ENCODE data around the gene FAM181A. TPM values are rescaled to one million over a fixed set of nuclear protein-coding genes. Genes with fewer than 3 reads are reported as not detected.

FAM181A gene
- total RNA-seq, 1 donor from 2014 or later: not detected

DNA sequence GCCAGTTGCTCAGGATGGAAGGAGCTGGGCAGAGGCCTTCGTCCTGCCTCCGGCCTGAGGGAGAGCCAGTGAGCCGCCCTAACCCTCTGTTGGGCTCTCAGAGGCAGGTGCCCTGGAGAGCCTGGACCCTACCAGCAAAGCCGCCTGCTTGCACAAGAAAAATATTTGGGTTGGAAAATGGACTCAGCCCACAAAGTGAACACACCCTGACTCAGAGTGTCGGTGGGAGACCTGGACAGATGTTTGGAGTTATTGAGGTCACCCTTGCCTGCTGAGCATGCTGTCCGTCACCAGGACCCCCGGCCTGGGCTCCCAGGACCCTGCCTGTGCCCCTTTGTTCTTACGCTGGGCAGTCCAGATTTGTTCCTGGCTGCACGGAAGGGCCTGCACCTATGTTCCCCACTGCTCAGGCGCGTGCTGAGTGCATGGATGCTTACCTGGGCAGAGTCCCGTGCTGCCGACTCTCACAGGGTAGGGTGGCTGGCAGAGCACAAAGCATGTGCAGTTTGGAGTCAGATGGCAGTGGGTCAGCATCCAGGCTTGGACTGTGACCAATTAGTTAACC, 22.4 kb downstream of the FAM181A start:
- Histone ChIP-seq H3K36me3 (ENCODE audit: control insufficient read depth, insufficient read depth, low read length) (no peaks in the 10 kb centered on the region), H3K27me3 (ENCODE audit: control insufficient read depth, insufficient read depth, low read length) (no peaks in the 10 kb centered on the region), H3K4me3 (ENCODE audit: low read depth, low read length) (no peak overlapping the region)
- no peak for FAIRE-seq
- no peak for DNase-seq (ENCODE audit: low read depth)
- TF ChIP-seq, protein P1, sequence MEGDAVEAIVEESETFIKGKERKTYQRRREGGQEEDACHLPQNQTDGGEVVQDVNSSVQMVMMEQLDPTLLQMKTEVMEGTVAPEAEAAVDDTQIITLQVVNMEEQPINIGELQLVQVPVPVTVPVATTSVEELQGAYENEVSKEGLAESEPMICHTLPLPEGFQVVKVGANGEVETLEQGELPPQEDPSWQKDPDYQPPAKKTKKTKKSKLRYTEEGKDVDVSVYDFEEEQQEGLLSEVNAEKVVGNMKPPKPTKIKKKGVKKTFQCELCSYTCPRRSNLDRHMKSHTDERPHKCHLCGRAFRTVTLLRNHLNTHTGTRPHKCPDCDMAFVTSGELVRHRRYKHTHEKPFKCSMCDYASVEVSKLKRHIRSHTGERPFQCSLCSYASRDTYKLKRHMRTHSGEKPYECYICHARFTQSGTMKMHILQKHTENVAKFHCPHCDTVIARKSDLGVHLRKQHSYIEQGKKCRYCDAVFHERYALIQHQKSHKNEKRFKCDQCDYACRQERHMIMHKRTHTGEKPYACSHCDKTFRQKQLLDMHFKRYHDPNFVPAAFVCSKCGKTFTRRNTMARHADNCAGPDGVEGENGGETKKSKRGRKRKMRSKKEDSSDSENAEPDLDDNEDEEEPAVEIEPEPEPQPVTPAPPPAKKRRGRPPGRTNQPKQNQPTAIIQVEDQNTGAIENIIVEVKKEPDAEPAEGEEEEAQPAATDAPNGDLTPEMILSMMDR (IDR thresholded peaks at IDR 0.05; ENCODE audit: insufficient read depth, low read length, severe bottlenecking): no peak

DNA sequence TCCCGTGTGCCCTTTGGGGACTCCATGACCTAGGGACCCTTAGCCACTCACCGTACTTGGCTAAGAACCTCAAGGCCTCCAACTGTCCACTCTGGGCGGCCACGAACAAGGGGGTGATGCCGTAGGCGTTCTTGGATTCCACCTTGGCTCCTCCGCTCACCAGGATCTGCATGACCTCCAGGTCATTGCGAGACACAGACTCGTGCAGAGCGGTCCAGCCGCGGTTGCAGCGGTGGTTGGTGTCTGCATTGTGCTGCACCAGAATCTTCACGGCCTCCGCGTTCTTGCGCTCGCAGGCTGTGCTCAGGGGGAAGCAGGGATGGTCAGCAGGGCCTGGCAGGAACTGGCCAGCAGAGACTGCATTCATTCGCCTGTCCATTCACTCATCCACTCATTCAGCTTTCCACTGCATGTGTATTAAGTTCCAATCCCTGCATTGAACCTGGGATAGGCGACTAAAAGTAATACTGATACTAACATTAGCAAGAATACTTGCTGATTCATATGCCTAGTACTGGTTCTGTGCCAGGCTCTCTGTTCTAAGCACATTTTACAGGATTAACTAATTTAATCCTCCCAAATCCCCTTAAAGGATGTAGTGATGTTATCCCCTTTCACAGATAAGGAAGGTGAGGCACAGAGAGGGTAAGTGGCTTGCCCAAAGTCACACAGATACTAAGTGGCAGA, 23.9 kb downstream of the FAM181A start:
- DNase-seq (ENCODE audit: low read depth) (no peak), FAIRE-seq (no peak)
- H3K27me3 ChIP-seq (ENCODE audit: control insufficient read depth, insufficient read depth, low read length): no peaks in the 10 kb centered on the region
- H3K4me3 ChIP-seq (ENCODE audit: low read depth, low read length): no peak overlapping the region
- H3K36me3 ChIP-seq (ENCODE audit: control insufficient read depth, insufficient read depth, low read length): no peaks in the 10 kb centered on the region
- TF ChIP-seq, protein P1 (IDR thresholded peaks at IDR 0.05; ENCODE audit: insufficient read depth, low read length, severe bottlenecking): no peak

DNA sequence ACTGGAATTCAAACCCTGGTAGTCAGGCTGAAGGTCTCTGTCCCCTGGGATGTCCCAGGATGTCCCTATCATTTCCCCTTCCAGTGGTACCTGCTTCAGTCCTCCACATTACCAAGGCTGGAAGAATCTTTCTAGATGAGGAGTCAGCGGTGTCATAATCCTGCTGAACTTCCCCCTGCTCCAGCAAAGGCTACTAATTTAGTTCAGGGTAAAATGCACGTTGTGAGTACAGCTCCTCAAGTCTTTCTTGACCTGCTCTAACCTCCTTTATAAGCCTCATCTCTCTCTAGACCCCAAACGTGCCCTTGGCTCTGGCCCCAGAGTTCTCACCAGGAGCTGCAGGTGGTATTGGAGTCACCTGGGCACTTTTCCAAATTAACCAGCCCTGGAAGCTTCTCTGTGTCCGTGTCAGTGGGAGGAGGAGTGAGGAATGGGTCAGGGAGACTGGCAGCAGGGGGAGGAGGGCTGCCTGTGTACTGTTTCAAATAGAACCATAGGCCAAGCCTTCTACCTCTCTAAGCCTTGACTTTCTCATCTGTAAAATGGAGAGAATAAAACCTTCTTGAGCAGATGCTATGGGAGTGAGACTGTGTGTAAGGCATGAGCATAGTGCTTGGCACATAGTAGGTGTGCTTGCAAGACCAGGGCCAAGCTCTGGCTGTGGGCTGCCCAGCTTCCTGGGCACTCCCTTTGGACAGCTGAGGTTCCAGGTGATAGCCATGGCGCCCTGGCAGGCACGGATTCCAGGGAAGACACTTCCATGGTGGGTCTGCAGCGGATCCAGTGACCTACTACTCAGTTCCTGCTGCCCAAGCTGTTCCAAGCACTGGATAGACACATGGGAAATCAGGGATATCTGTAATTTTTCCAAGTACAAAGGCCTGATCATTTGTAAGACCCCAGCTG, 24.7 kb downstream of the FAM181A start:
- TF ChIP-seq, protein P1 (IDR thresholded peaks at IDR 0.05; ENCODE audit: insufficient read depth, low read length, severe bottlenecking): no peak
- DNase-seq (ENCODE audit: low read depth) (no peak), FAIRE-seq (no peak)
- Histone ChIP-seq H3K36me3 (ENCODE audit: control insufficient read depth, insufficient read depth, low read length) (no peaks in the 10 kb centered on the region), H3K27me3 (ENCODE audit: control insufficient read depth, insufficient read depth, low read length) (no peaks in the 10 kb centered on the region), H3K4me3 (ENCODE audit: low read depth, low read length) (no peak overlapping the region)

DNA sequence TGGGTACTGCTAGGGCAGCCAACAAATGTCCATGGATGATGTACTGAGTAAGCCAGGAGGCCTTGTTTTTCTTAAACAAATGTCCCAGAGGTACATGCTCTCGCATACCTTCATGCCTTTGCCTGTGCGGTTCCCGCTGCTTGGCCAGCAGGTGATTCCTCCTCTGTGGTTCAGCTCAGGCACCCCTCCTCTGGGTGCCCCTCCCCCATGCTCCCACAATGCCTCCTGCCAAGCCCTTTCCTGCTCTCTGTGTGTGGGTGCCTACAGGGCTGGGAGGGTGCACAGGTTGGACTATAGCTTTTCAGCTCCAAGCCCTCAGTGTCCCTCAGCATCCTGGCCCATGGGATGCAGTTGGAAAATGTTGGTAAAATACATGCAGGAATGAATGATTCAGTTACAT, 25.7 kb downstream of the FAM181A start:
- DNase-seq (ENCODE audit: low read depth) (no peak), FAIRE-seq (no peak)
- TF ChIP-seq, protein P1 (IDR thresholded peaks at IDR 0.05; ENCODE audit: insufficient read depth, low read length, severe bottlenecking): no peak
- Histone ChIP-seq H3K4me3 (ENCODE audit: low read depth, low read length) (no peak overlapping the region), H3K27me3 (ENCODE audit: control insufficient read depth, insufficient read depth, low read length) (no peaks in the 10 kb centered on the region), H3K36me3 (ENCODE audit: control insufficient read depth, insufficient read depth, low read length) (no peaks in the 10 kb centered on the region)

DNA sequence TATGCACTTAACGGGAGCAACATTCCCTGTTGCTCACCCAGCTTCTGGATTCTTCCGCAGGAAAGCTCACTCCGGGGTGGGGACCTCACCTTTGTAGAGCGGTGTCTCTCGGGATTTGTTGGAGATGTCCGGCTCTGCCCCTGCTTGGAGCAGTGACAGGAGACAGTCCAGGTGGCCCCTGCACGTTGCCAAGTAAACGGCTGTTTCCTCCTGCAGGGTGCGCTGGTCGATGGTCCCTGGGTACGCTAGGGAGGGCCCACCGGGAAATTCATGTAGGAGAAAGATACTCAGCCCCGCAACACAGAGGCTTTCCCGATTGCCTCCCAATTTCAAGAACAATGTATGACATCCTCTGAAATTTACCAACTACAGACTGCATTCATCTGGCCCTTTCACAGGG, 26.1 kb downstream of the FAM181A start:
- no peak for DNase-seq (ENCODE audit: low read depth)
- Histone ChIP-seq H3K36me3 (ENCODE audit: control insufficient read depth, insufficient read depth, low read length) (no peaks in the 10 kb centered on the region), H3K27me3 (ENCODE audit: control insufficient read depth, insufficient read depth, low read length) (no peaks in the 10 kb centered on the region), H3K4me3 (ENCODE audit: low read depth, low read length) (no peak overlapping the region)
- TF ChIP-seq, protein P1 (IDR thresholded peaks at IDR 0.05; ENCODE audit: insufficient read depth, low read length, severe bottlenecking): no peak
- no peak for FAIRE-seq
